HEK293 (cell line): Measurements from ENCODE around the gene PXDC1.
A peak's percentile ranks its signal among the peaks of the same experiment; 100 is the strongest.

ENCODE experiments used
- CTCF ChIA-PET: fragments of 350-600 bp; formaldehyde crosslinking; extraction: SDS; loops from one replicate; lab custom pipeline; 2021; ENCODE audit warnings: antibody characterized with exemption; lab: Yijun Ruan, JAX
- POLR2A ChIA-PET: fragments of 300-600 bp; formaldehyde crosslinking; extraction: SDS; loops from one replicate; lab custom pipeline; 2020; ENCODE audit warnings: antibody characterized with exemption, inconsistent platforms; lab: Yijun Ruan, JAX
- H3K27ac ChIP-seq: fragments of 200-500 bp; sonication (Bioruptor generic); 2 replicates; pipeline ENCODE4 v1.5.1; 2014; ENCODE audit warnings: low read depth, low read length, control low read depth, inconsistent platforms; ENCODE audit errors: extremely low read depth
- H3K36me3 ChIP-seq, 2 experiments: fragments of 200-500 bp in 1 of 2; sonication (Bioruptor generic) in 1 of 2; 1 replicate in 1 of 2; 2 replicates in 1 of 2; pipeline ENCODE4 v1.5.1; 2014 to 2017; ENCODE audit warnings: inconsistent platforms in 2 of 2, low read length in 2 of 2; ENCODE audit not compliant: control insufficient read depth in 2 of 2, insufficient read depth in 1 of 2
- H3K4me1 ChIP-seq: fragments of 200-500 bp; sonication (Bioruptor generic); 2 replicates; pipeline ENCODE4 v1.5.1; 2014; ENCODE audit warnings: mild to moderate bottlenecking, low read length, inconsistent platforms; ENCODE audit not compliant: control insufficient read depth, insufficient read depth
- H3K4me3 ChIP-seq: 2 replicates; pipeline ENCODE4 v1.5.1; 2011; ENCODE audit warnings: low read depth, mild to moderate bottlenecking, control low read depth, low read length, moderate library complexity
- H3K9me3 ChIP-seq: fragments of 200-500 bp; sonication (Bioruptor generic); 2 replicates; pipeline ENCODE4 v1.5.1; 2014; ENCODE audit warnings: low read depth, low read length, inconsistent platforms; ENCODE audit not compliant: control insufficient read depth, insufficient read depth
- EGR2 ChIP-seq: fragments of 450-650 bp; formaldehyde crosslinking; IDR thresholded peaks from 2 replicates; pipeline ENCODE4 v1.5.1; 2016; ENCODE audit warnings: low read depth, missing biosample characterization, missing genetic modification characterization
- GLI2 ChIP-seq: fragments of 450-650 bp; formaldehyde crosslinking; IDR thresholded peaks from 2 replicates; pipeline ENCODE4; 2017; ENCODE audit warnings: missing biosample characterization, missing genetic modification characterization, low read depth, borderline replicate concordance
- KLF9 ChIP-seq: fragments of 450-650 bp; formaldehyde crosslinking; IDR thresholded peaks from 2 replicates; pipeline ENCODE4 v1.5.1; 2016; ENCODE audit warnings: missing biosample characterization, missing genetic modification characterization, low read depth
- TRIM28 ChIP-seq: IDR thresholded peaks from 2 replicates; pipeline ENCODE4 v1.6.1; 2011; ENCODE audit warnings: low read length, control low read depth, borderline replicate concordance
- ZBTB11 ChIP-seq: fragments of 450-650 bp; formaldehyde crosslinking; conservative IDR thresholded peaks from 2 replicates; pipeline ENCODE4 v1.5.1; 2016; ENCODE audit warnings: low read depth, missing biosample characterization, missing genetic modification characterization
- ZBTB17 ChIP-seq: fragments of 450-650 bp; formaldehyde crosslinking; IDR thresholded peaks from 2 replicates; pipeline ENCODE4 v1.5.1; 2016; ENCODE audit warnings: missing biosample characterization, missing genetic modification characterization
- ZBTB26 ChIP-seq: fragments of 450-650 bp; formaldehyde crosslinking; optimal IDR thresholded peaks from 2 replicates; pipeline ENCODE3; 2016; ENCODE audit warnings: missing biosample characterization, mild to moderate bottlenecking, missing genetic modification characterization
- ZIC2 ChIP-seq: fragments of 450-650 bp; formaldehyde crosslinking; IDR thresholded peaks from 2 replicates; pipeline ENCODE4 v1.5.1; 2016; ENCODE audit warnings: missing biosample characterization, missing genetic modification characterization
- ZNF148 ChIP-seq: fragments of 450-650 bp; formaldehyde crosslinking; IDR thresholded peaks from 2 replicates; pipeline ENCODE4 v1.5.0; 2017; ENCODE audit warnings: missing biosample characterization, missing genetic modification characterization, borderline replicate concordance
- ZNF18 ChIP-seq: fragments of 450-650 bp; formaldehyde crosslinking; IDR thresholded peaks from 2 replicates; pipeline ENCODE4 v1.5.1; 2016; ENCODE audit warnings: missing biosample characterization, missing genetic modification characterization
- ZNF24 ChIP-seq: fragments of 450-650 bp; formaldehyde crosslinking; IDR thresholded peaks from 2 replicates; pipeline ENCODE4 v1.5.1; 2016; ENCODE audit warnings: missing biosample characterization, missing genetic modification characterization
- ZNF302 ChIP-seq: fragments of 450-650 bp; formaldehyde crosslinking; IDR thresholded peaks from 2 replicates; pipeline ENCODE4 v1.5.1; 2016; ENCODE audit warnings: missing biosample characterization, missing genetic modification characterization, low read depth
- ZNF561 ChIP-seq: fragments of 450-650 bp; IDR thresholded peaks from 2 replicates; pipeline ENCODE4 v1.5.1; 2018; ENCODE audit warnings: missing biosample characterization, missing genetic modification characterization, borderline replicate concordance
- ZNF596 ChIP-seq: fragments of 450-650 bp; IDR thresholded peaks from 2 replicates; pipeline ENCODE4 v1.5.0; 2018; ENCODE audit warnings: missing biosample characterization, mild to moderate bottlenecking, missing genetic modification characterization, moderate library complexity
- ZNF600 ChIP-seq: fragments of 450-650 bp; formaldehyde crosslinking; IDR thresholded peaks from 2 replicates; pipeline ENCODE4 v1.5.1; 2016; ENCODE audit warnings: missing biosample characterization, missing genetic modification characterization
- ZNF777 ChIP-seq: fragments of 450-650 bp; formaldehyde crosslinking; IDR thresholded peaks from 2 replicates; pipeline ENCODE4 v1.5.1; 2017; ENCODE audit warnings: missing biosample characterization, missing genetic modification characterization, borderline replicate concordance
- ZNF785 ChIP-seq: fragments of 450-650 bp; formaldehyde crosslinking; IDR thresholded peaks from 2 replicates; pipeline ENCODE4 v1.5.1; 2016; ENCODE audit warnings: missing biosample characterization, missing genetic modification characterization

The PXDC1 gene

GRCh38 chr6:3690506-3690905 is 61.0 kb downstream of the PXDC1 start (continued):
- TF ChIP-seq ZBTB11 (tag by site-specific recombination): no peak
- no peak for TF ChIP-seq ZNF777
- TF ChIP-seq, all 188 proteins: peak for 0

- ChIA-PET CTCF (interaction anchor here (1.6 kb wide), 1 partner anchor 44 kb away, joined by 4 read pairs; no protein-coding TSS in a partner anchor), POLR2A (no interaction called here)
- Histone ChIP-seq H3K36me3 (no peaks in the 10 kb centered on the region), H3K4me1 (no peaks in the 10 kb centered on the region), H3K9me3 (no peaks in the 10 kb centered on the region), H3K27ac (no peak overlapping the region), H3K4me3 (no peak overlapping the region)
- no peak for TF ChIP-seq EGR2
- no peak for TF ChIP-seq ZNF24
- no peak for TF ChIP-seq TRIM28
- no peak for TF ChIP-seq ZNF596 (tag by site-specific recombination)
- TF ChIP-seq ZNF785 (tag by site-specific recombination): no peak
- no peak for TF ChIP-seq GLI2
- no peak for TF ChIP-seq KLF9
- no peak for TF ChIP-seq ZNF561 (tag by site-specific recombination)
- TF ChIP-seq ZIC2 (tag by site-specific recombination): no peak
- TF ChIP-seq ZNF18 (tag by site-specific recombination): no peak
- no peak for TF ChIP-seq ZNF302 (tag by site-specific recombination)
Measured at GRCh38 chr6:3687847-3688246, 63.7 kb downstream of the PXDC1 start.

GRCh38 chr6:3683331-3683730 is 68.2 kb downstream of the PXDC1 start:
- CTCF ChIA-PET: interaction anchor here (0.6 to 1.3 kb wide), 2 partner anchors 13 to 392 kb away, joined by 4 to 5 read pairs; no protein-coding TSS in a partner anchor
- Histone ChIP-seq H3K36me3 (no peaks in the 10 kb centered on the region), H3K4me1 (no peaks in the 10 kb centered on the region), H3K9me3 (no peaks in the 10 kb centered on the region), H3K27ac (no peak overlapping the region), H3K4me3 (no peak overlapping the region)
- no peak for TF ChIP-seq ZBTB17 (tag by site-specific recombination)
- no peak for TF ChIP-seq ZNF148 (tag by site-specific recombination)
- TF ChIP-seq ZBTB26 (tag by site-specific recombination): no peak
- TF ChIP-seq ZNF600 (tag by site-specific recombination): no peak
- TF ChIP-seq ZIC2 (tag by site-specific recombination): peak; percentile 32; the same call in 1 of the 2 replicates
- TF ChIP-seq, all 188 proteins: peak for 1
- POLR2A ChIA-PET: no interaction called here
